ENCODE measurements around the gene UBE2J1.

The UBE2J1 gene

GRCh38 chr6:89393659-89394058 lies 41.1 kb upstream of the UBE2J1 start:
- no peak overlapping the region for H2BK5ac ChIP-seq (ENCODE audit: low read length)
- no peaks in the 10 kb centered on the region for H3K79me2 ChIP-seq (ENCODE audit: control insufficient read depth, insufficient read depth, low read length)
- peaks cover 3% of the 10 kb centered on the region for H3K4me1 ChIP-seq (ENCODE audit: control insufficient read depth, low read depth, low read length)
- DNase-seq = no peak
- H3K18ac ChIP-seq (ENCODE audit: low read length) = no peak overlapping the region
- H3K79me1 ChIP-seq (ENCODE audit: low read length) = no peaks in the 10 kb centered on the region
- no peak overlapping the region for H2AK5ac ChIP-seq (ENCODE audit: low read length)
- no peak overlapping the region for H2BK120ac ChIP-seq (ENCODE audit: low read depth, low read length)
- H3K4ac ChIP-seq (ENCODE audit: low read depth, low read length) = no peak overlapping the region
- H3K9ac ChIP-seq (ENCODE audit: low read length) = no peak overlapping the region
- H3K27ac ChIP-seq (ENCODE audit: low read depth, low read length) = no peak overlapping the region
- H3K56ac ChIP-seq (ENCODE audit: low read length) = no peak overlapping the region
- H3K4me3 ChIP-seq (ENCODE audit: low read length) = no peak overlapping the region
- no peak overlapping the region for H4K8ac ChIP-seq (ENCODE audit: low read depth, low read length)
- H3K4me2 ChIP-seq (ENCODE audit: low read length) = no peak overlapping the region
- H3K23ac ChIP-seq (ENCODE audit: low read length) = no peak overlapping the region
- WGBS (ENCODE audit: extremely low coverage, insufficient coverage, low lambda C conversion rate) = no CpG with 5 or more reads among the region's 1 CpG
- H2BK15ac ChIP-seq (replicated peaks; ENCODE audit: low read depth) = no peak overlapping the region
- H4K5ac ChIP-seq (ENCODE audit: low read length) = no peak overlapping the region
- no peaks in the 10 kb centered on the region for H3K36me3 ChIP-seq (ENCODE audit: control insufficient read depth, insufficient read depth, low read length)
- H3K27me3 ChIP-seq (ENCODE audit: insufficient read depth, low read length, poor library complexity) = no peaks in the 10 kb centered on the region

- no peaks in the 10 kb centered on the region for H3K79me1 ChIP-seq (ENCODE audit: low read length)
- H3K4me1 ChIP-seq (ENCODE audit: control insufficient read depth, low read depth, low read length) = no peaks in the 10 kb centered on the region
- no peak overlapping the region for H3K4me2 ChIP-seq (ENCODE audit: low read length)
- no peaks in the 10 kb centered on the region for H3K79me2 ChIP-seq (ENCODE audit: control insufficient read depth, insufficient read depth, low read length)
- no peak overlapping the region for H3K9ac ChIP-seq (ENCODE audit: low read length)
- H4K5ac ChIP-seq (ENCODE audit: low read length) = no peak overlapping the region
- H2BK5ac ChIP-seq (ENCODE audit: low read length) = no peak overlapping the region
- H2BK15ac ChIP-seq (replicated peaks; ENCODE audit: low read depth) = no peak overlapping the region
- no peaks in the 10 kb centered on the region for H3K36me3 ChIP-seq (ENCODE audit: control insufficient read depth, insufficient read depth, low read length)
- H2BK120ac ChIP-seq (ENCODE audit: low read depth, low read length) = no peak overlapping the region
- no peak overlapping the region for H3K18ac ChIP-seq (ENCODE audit: low read length)
- H3K4me3 ChIP-seq (ENCODE audit: low read length) = no peak overlapping the region
- no peak overlapping the region for H3K23ac ChIP-seq (ENCODE audit: low read length)
- H4K8ac ChIP-seq (ENCODE audit: low read depth, low read length) = no peak overlapping the region
- H3K27me3 ChIP-seq (ENCODE audit: insufficient read depth, low read length, poor library complexity) = no peaks in the 10 kb centered on the region
- no peak overlapping the region for H3K56ac ChIP-seq (ENCODE audit: low read length)
- H2AK5ac ChIP-seq (ENCODE audit: low read length) = no peak overlapping the region
- no peak overlapping the region for H3K4ac ChIP-seq (ENCODE audit: low read depth, low read length)
- no peak for DNase-seq
- H3K27ac ChIP-seq (ENCODE audit: low read depth, low read length) = no peak overlapping the region
These were observed 40.3 kb upstream of the UBE2J1 start for GRCh38 chr6:89392823-89393222.

- no peak overlapping the region for H3K4me3 ChIP-seq (ENCODE audit: low read length)
- no peak overlapping the region for H3K27ac ChIP-seq (ENCODE audit: low read depth, low read length)
- H3K56ac ChIP-seq (ENCODE audit: low read length) = no peak overlapping the region
- no peaks in the 10 kb centered on the region for H3K79me1 ChIP-seq (ENCODE audit: low read length)
- no peak for DNase-seq
- no peak overlapping the region for H3K4ac ChIP-seq (ENCODE audit: low read depth, low read length)
- H2AK5ac ChIP-seq (ENCODE audit: low read length) = no peak overlapping the region
- no peaks in the 10 kb centered on the region for H3K36me3 ChIP-seq (ENCODE audit: control insufficient read depth, insufficient read depth, low read length)
- H3K27me3 ChIP-seq (ENCODE audit: insufficient read depth, low read length, poor library complexity) = no peaks in the 10 kb centered on the region
- no peak overlapping the region for H3K23ac ChIP-seq (ENCODE audit: low read length)
- no peak overlapping the region for H3K4me2 ChIP-seq (ENCODE audit: low read length)
- H2BK15ac ChIP-seq (replicated peaks; ENCODE audit: low read depth) = no peak overlapping the region
- H4K8ac ChIP-seq (ENCODE audit: low read depth, low read length) = no peak overlapping the region
- H3K4me1 ChIP-seq (ENCODE audit: control insufficient read depth, low read depth, low read length) = peaks cover 3% of the 10 kb centered on the region
- H3K9ac ChIP-seq (ENCODE audit: low read length) = no peak overlapping the region
- no peak overlapping the region for H3K18ac ChIP-seq (ENCODE audit: low read length)
- no peak overlapping the region for H2BK5ac ChIP-seq (ENCODE audit: low read length)
- no peak overlapping the region for H4K5ac ChIP-seq (ENCODE audit: low read length)
- whole genome bisulfite sequencing (ENCODE audit: extremely low coverage, insufficient coverage, low lambda C conversion rate) = no CpG with 5 or more reads among the region's 6 CpGs
- no peak overlapping the region for H2BK120ac ChIP-seq (ENCODE audit: low read depth, low read length)
- H3K79me2 ChIP-seq (ENCODE audit: control insufficient read depth, insufficient read depth, low read length) = no peaks in the 10 kb centered on the region
These were observed 36.3 kb upstream of the UBE2J1 start for GRCh38 chr6:89388846-89389245.

- no peak overlapping the region for H3K4me3 ChIP-seq (ENCODE audit: low read length)
- no peaks in the 10 kb centered on the region for H3K79me2 ChIP-seq (ENCODE audit: control insufficient read depth, insufficient read depth, low read length)
- no peaks in the 10 kb centered on the region for H3K27me3 ChIP-seq (ENCODE audit: insufficient read depth, low read length, poor library complexity)
- H3K18ac ChIP-seq (ENCODE audit: low read length) = no peak overlapping the region
- no peak overlapping the region for H3K23ac ChIP-seq (ENCODE audit: low read length)
- no peak overlapping the region for H3K56ac ChIP-seq (ENCODE audit: low read length)
- H2BK120ac ChIP-seq (ENCODE audit: low read depth, low read length) = no peak overlapping the region
- no peak for DNase-seq
- no peak overlapping the region for H2BK15ac ChIP-seq (replicated peaks; ENCODE audit: low read depth)
- no peak overlapping the region for H3K27ac ChIP-seq (ENCODE audit: low read depth, low read length)
- peaks cover 3% of the 10 kb centered on the region for H3K4me1 ChIP-seq (ENCODE audit: control insufficient read depth, low read depth, low read length)
- H4K5ac ChIP-seq (ENCODE audit: low read length) = no peak overlapping the region
- H3K79me1 ChIP-seq (ENCODE audit: low read length) = no peaks in the 10 kb centered on the region
- H2AK5ac ChIP-seq (ENCODE audit: low read length) = no peak overlapping the region
- H4K8ac ChIP-seq (ENCODE audit: low read depth, low read length) = no peak overlapping the region
- no peaks in the 10 kb centered on the region for H3K36me3 ChIP-seq (ENCODE audit: control insufficient read depth, insufficient read depth, low read length)
- no peak overlapping the region for H3K4me2 ChIP-seq (ENCODE audit: low read length)
- H3K4ac ChIP-seq (ENCODE audit: low read depth, low read length) = no peak overlapping the region
- H2BK5ac ChIP-seq (ENCODE audit: low read length) = no peak overlapping the region
- H3K9ac ChIP-seq (ENCODE audit: low read length) = no peak overlapping the region
- no CpG with 5 or more reads among the region's 9 CpGs for WGBS (ENCODE audit: extremely low coverage, insufficient coverage, low lambda C conversion rate)
These were observed 35.1 kb upstream of the UBE2J1 start for GRCh38 chr6:89387516-89388201.

GRCh38 chr6:89386917-89387491 lies 34.5 kb upstream of the UBE2J1 start:
- no peak overlapping the region for H3K4me3 ChIP-seq (ENCODE audit: low read length)
- H3K9ac ChIP-seq (ENCODE audit: low read length) = no peak overlapping the region
- H3K18ac ChIP-seq (ENCODE audit: low read length) = no peak overlapping the region
- no peak overlapping the region for H3K4ac ChIP-seq (ENCODE audit: low read depth, low read length)
- no peak overlapping the region for H3K56ac ChIP-seq (ENCODE audit: low read length)
- no peaks in the 10 kb centered on the region for H3K27me3 ChIP-seq (ENCODE audit: insufficient read depth, low read length, poor library complexity)
- H3K23ac ChIP-seq (ENCODE audit: low read length) = no peak overlapping the region
- no peak overlapping the region for H2AK5ac ChIP-seq (ENCODE audit: low read length)
- H2BK5ac ChIP-seq (ENCODE audit: low read length) = no peak overlapping the region
- no CpG with 5 or more reads among the region's 6 CpGs for WGBS (ENCODE audit: extremely low coverage, insufficient coverage, low lambda C conversion rate)
- no peak overlapping the region for H2BK120ac ChIP-seq (ENCODE audit: low read depth, low read length)
- no peak overlapping the region for H3K4me2 ChIP-seq (ENCODE audit: low read length)
- no peak overlapping the region for H2BK15ac ChIP-seq (replicated peaks; ENCODE audit: low read depth)
- H3K27ac ChIP-seq (ENCODE audit: low read depth, low read length) = no peak overlapping the region
- H4K8ac ChIP-seq (ENCODE audit: low read depth, low read length) = no peak overlapping the region
- H3K79me2 ChIP-seq (ENCODE audit: control insufficient read depth, insufficient read depth, low read length) = no peaks in the 10 kb centered on the region
- no peaks in the 10 kb centered on the region for H3K79me1 ChIP-seq (ENCODE audit: low read length)
- no peak for DNase-seq
- no peaks in the 10 kb centered on the region for H3K36me3 ChIP-seq (ENCODE audit: control insufficient read depth, insufficient read depth, low read length)
- peaks cover 3% of the 10 kb centered on the region for H3K4me1 ChIP-seq (ENCODE audit: control insufficient read depth, low read depth, low read length)
- H4K5ac ChIP-seq (ENCODE audit: low read length) = no peak overlapping the region

- Histone ChIP-seq H2BK120ac (ENCODE audit: low read depth, low read length) (no peak overlapping the region), H3K4ac (ENCODE audit: low read depth, low read length) (no peak overlapping the region), H3K56ac (ENCODE audit: low read length) (no peak overlapping the region), H2AK5ac (ENCODE audit: low read length) (no peak overlapping the region), H3K18ac (ENCODE audit: low read length) (no peak overlapping the region), H3K36me3 (ENCODE audit: control insufficient read depth, insufficient read depth, low read length) (no peaks in the 10 kb centered on the region), H3K4me1 (ENCODE audit: control insufficient read depth, low read depth, low read length) (peaks cover 3% of the 10 kb centered on the region), H3K79me1 (ENCODE audit: low read length) (no peaks in the 10 kb centered on the region), H2BK15ac (replicated peaks; ENCODE audit: low read depth) (no peak overlapping the region), H3K4me2 (ENCODE audit: low read length) (no peak overlapping the region), H3K9ac (ENCODE audit: low read length) (no peak overlapping the region), H3K23ac (ENCODE audit: low read length) (no peak overlapping the region), H3K4me3 (ENCODE audit: low read length) (no peak overlapping the region), H4K8ac (ENCODE audit: low read depth, low read length) (no peak overlapping the region), H3K27me3 (ENCODE audit: insufficient read depth, low read length, poor library complexity) (no peaks in the 10 kb centered on the region), H2BK5ac (ENCODE audit: low read length) (no peak overlapping the region), H4K5ac (ENCODE audit: low read length) (no peak overlapping the region), H3K27ac (ENCODE audit: low read depth, low read length) (no peak overlapping the region), H3K79me2 (ENCODE audit: control insufficient read depth, insufficient read depth, low read length) (no peaks in the 10 kb centered on the region)
- DNase-seq = no peak
- WGBS (ENCODE audit: extremely low coverage, insufficient coverage, low lambda C conversion rate) = no CpG with 5 or more reads among the region's 7 CpGs
These were observed 33.3 kb upstream of the UBE2J1 start for GRCh38 chr6:89385846-89386245.
